ENCODE measurements around the gene MAP1LC3A. TPM values are rescaled to one million over a fixed set of nuclear protein-coding genes. Genes with fewer than 3 reads are reported as not detected.

MAP1LC3A gene
- total RNA-seq, 2 experiments from 2014 or later: not detected

GRCh38 chr20:34557936-34558319 is 590 bp upstream of the MAP1LC3A start:
- TF ChIP-seq CTCF (conservative IDR thresholded peaks at IDR 0.05; ENCODE audit: low read length) (no peak), EZH2phosphoT487 (IDR thresholded peaks at IDR 0.05; ENCODE audit: borderline replicate concordance, low read depth, low read length) (no peak)
- Histone ChIP-seq H3K36me3 (ENCODE audit: insufficient read depth, low read length) (no peaks in the 10 kb centered on the region; the same call in 1 of the 2 replicates), H3K4me3 (ENCODE audit: low read depth, low read length, poor library complexity, severe bottlenecking) (no peak overlapping the region), H3K79me2 (ENCODE audit: insufficient read depth, low read depth, low read length) (no peaks in the 10 kb centered on the region), H4K20me1 (ENCODE audit: insufficient read depth, low read length) (no peaks in the 10 kb centered on the region), H2AFZ (ENCODE audit: low read length) (no peak overlapping the region; the same call in 1 of the 2 replicates), H3K4me2 (ENCODE audit: low read length) (no peak overlapping the region; the same call in 1 of the 2 replicates), H3K9me2 (ENCODE audit: insufficient read depth, low read length) (no peaks in the 10 kb centered on the region), H3K27ac (ENCODE audit: low read depth, low read length, poor library complexity, severe bottlenecking) (no peak overlapping the region), H3K4me1 (ENCODE audit: insufficient read depth, low read length, poor library complexity, severe bottlenecking) (no peaks in the 10 kb centered on the region), H3K9me3 (ENCODE audit: low read length) (no peaks in the 10 kb centered on the region)
- intact Hi-C loops (cut with micrococcal nuclease; ENCODE audit: unreplicated experiment): no loop called here
- no peak for DNase-seq (ENCODE audit: low spot score)
- ChIA-PET CTCF (ENCODE audit: unreplicated experiment) (no interaction called here), POLR2A (no interaction called here)
- no TSS peak for BruUV-seq (replicated peaks)

- Histone ChIP-seq H3K36me3 (ENCODE audit: insufficient read depth, low read length) (no peaks in the 10 kb centered on the region; the same call in 1 of the 2 replicates), H3K4me2 (ENCODE audit: low read length) (no peak overlapping the region), H4K20me1 (ENCODE audit: insufficient read depth, low read length) (no peaks in the 10 kb centered on the region), H3K79me2 (ENCODE audit: insufficient read depth, low read depth, low read length) (no peaks in the 10 kb centered on the region), H2AFZ (ENCODE audit: low read length) (no peak overlapping the region), H3K4me3 (ENCODE audit: low read depth, low read length, poor library complexity, severe bottlenecking) (no peak overlapping the region), H3K27ac (ENCODE audit: low read depth, low read length, poor library complexity, severe bottlenecking) (no peak overlapping the region), H3K9me2 (ENCODE audit: insufficient read depth, low read length) (no peaks in the 10 kb centered on the region), H3K9me3 (ENCODE audit: low read length) (no peaks in the 10 kb centered on the region), H3K4me1 (ENCODE audit: insufficient read depth, low read length, poor library complexity, severe bottlenecking) (no peaks in the 10 kb centered on the region)
- ChIA-PET CTCF (ENCODE audit: unreplicated experiment) (no interaction called here), POLR2A (no interaction called here)
- BruUV-seq (replicated peaks): no TSS peak
- DNase-seq (ENCODE audit: low spot score): no peak
- TF ChIP-seq CTCF (conservative IDR thresholded peaks at IDR 0.05; ENCODE audit: low read length) (no peak), EZH2phosphoT487 (IDR thresholded peaks at IDR 0.05; ENCODE audit: borderline replicate concordance, low read depth, low read length) (no peak)
- intact Hi-C loops (cut with micrococcal nuclease; ENCODE audit: unreplicated experiment): no loop called here
Measured at GRCh38 chr20:34559311-34560140, 1.0 kb downstream of the MAP1LC3A start.

GRCh38 chr20:34560141-34560523 is 1.6 kb downstream of the MAP1LC3A start:
- H3K9me3 ChIP-seq (ENCODE audit: low read length): no peaks in the 10 kb centered on the region
- H3K4me3 ChIP-seq (ENCODE audit: low read depth, low read length, poor library complexity, severe bottlenecking): no peak overlapping the region
- H3K79me2 ChIP-seq (ENCODE audit: insufficient read depth, low read depth, low read length): no peaks in the 10 kb centered on the region
- POLR2A ChIA-PET: no interaction called here
- H3K36me3 ChIP-seq (ENCODE audit: insufficient read depth, low read length): no peaks in the 10 kb centered on the region; the same call in 1 of the 2 replicates
- CTCF ChIA-PET (ENCODE audit: unreplicated experiment): no interaction called here
- no peaks in the 10 kb centered on the region for H3K4me1 ChIP-seq (ENCODE audit: insufficient read depth, low read length, poor library complexity, severe bottlenecking)
- no peaks in the 10 kb centered on the region for H4K20me1 ChIP-seq (ENCODE audit: insufficient read depth, low read length)
- no peak overlapping the region for H3K27ac ChIP-seq (ENCODE audit: low read depth, low read length, poor library complexity, severe bottlenecking)
- no peaks in the 10 kb centered on the region for H3K9me2 ChIP-seq (ENCODE audit: insufficient read depth, low read length)
- DNase-seq (ENCODE audit: low spot score): no peak
- no peak overlapping the region for H3K4me2 ChIP-seq (ENCODE audit: low read length)
- BruUV-seq (replicated peaks): no TSS peak
- H2AFZ ChIP-seq (ENCODE audit: low read length): no peak overlapping the region
- intact Hi-C loops (cut with micrococcal nuclease; ENCODE audit: unreplicated experiment): no loop called here
- TF ChIP-seq EZH2phosphoT487 (IDR thresholded peaks at IDR 0.05; ENCODE audit: borderline replicate concordance, low read depth, low read length) (no peak), CTCF (conservative IDR thresholded peaks at IDR 0.05; ENCODE audit: low read length) (no peak)
